H1 (cell line): ENCODE measurements around the gene SGMS1. TPM values are rescaled to one million over a fixed set of nuclear protein-coding genes. Genes with fewer than 3 reads are reported as not detected.

Experiments used
- CTCF ChIA-PET: fragments of 300-600 bp; sonication (Branson Sonifier 250); formaldehyde crosslinking; loops from one replicate; lab custom pipeline; 2021; ENCODE audit not compliant: partially characterized antibody; lab: Charles Lee
- POLR2A ChIA-PET: fragments of 300-600 bp; sonication (Branson Sonifier 250); formaldehyde crosslinking; loops from one replicate; lab custom pipeline; 2021; ENCODE audit warnings: inconsistent platforms; ENCODE audit not compliant: partially characterized antibody; lab: Charles Lee
- DNase-seq, 2 experiments: peaks; one replicate each; pipeline versions ENCODE4 v3.0.0 to v3.0.0-alpha.2; 2010 to 2022; ENCODE audit warnings: low spot score in 2 of 2, low read depth in 1 of 2, mixed read lengths in 1 of 2
- FAIRE-seq: peaks from 2 replicates; lab custom pipeline; 2011; peaks lifted over from hg19 to GRCh38; lab: Jason Lieb, UNC
- H2AFZ ChIP-seq: 2 replicates; pipeline ENCODE4 v1.8.1; 2012; ENCODE audit warnings: low read length, inconsistent platforms
- H2AK5ac ChIP-seq: 2 replicates; pipeline ENCODE4 v1.6.1; 2013; ENCODE audit warnings: low read depth, low read length
- H2BK120ac ChIP-seq: replicated peaks from 2 replicates; pipeline ENCODE3; 2013; ENCODE audit warnings: low read depth, low read length, inconsistent platforms
- H2BK12ac ChIP-seq: 2 replicates; pipeline ENCODE4 v1.6.1; 2013; ENCODE audit warnings: low read depth, low read length
- H2BK15ac ChIP-seq: 2 replicates; pipeline ENCODE4 v1.6.1; 2013; ENCODE audit warnings: low read length
- H2BK20ac ChIP-seq: 2 replicates; pipeline ENCODE4 v1.6.1; 2013; ENCODE audit warnings: low read length
- H2BK5ac ChIP-seq: 2 replicates; pipeline ENCODE4 v1.6.1; 2013; ENCODE audit warnings: low read depth, low read length
- H3K14ac ChIP-seq: 2 replicates; pipeline ENCODE4 v1.6.1; 2013; ENCODE audit warnings: inconsistent platforms; ENCODE audit not compliant: insufficient read length
- H3K18ac ChIP-seq: 2 replicates; pipeline ENCODE4 v1.6.1; 2013; ENCODE audit warnings: low read length; ENCODE audit errors: extremely low read depth
- H3K23ac ChIP-seq: 2 replicates; pipeline ENCODE4 v1.6.1; 2013; ENCODE audit warnings: inconsistent platforms; ENCODE audit not compliant: insufficient read length
- H3K23me2 ChIP-seq: 2 replicates; pipeline ENCODE4 v1.6.1; 2013; ENCODE audit warnings: low read depth, low read length
- H3K27ac ChIP-seq: 2 replicates; pipeline ENCODE4 v1.6.1; 2011; ENCODE audit warnings: low read depth, low read length, inconsistent platforms
- H3K27me3 ChIP-seq, 4 experiments: replicated peaks in 1 of 4; 1 replicate in 1 of 4; 2 replicates in 3 of 4; pipeline versions ENCODE4 v1.6.1 to v1.8.1; 2011 to 2013; ENCODE audit warnings: low read length in 3 of 4, mild to moderate bottlenecking in 3 of 4, inconsistent platforms in 2 of 4, mixed read lengths in 2 of 4, moderate library complexity in 1 of 4; ENCODE audit not compliant: control insufficient read depth in 3 of 4, insufficient read depth in 3 of 4; ENCODE audit errors: extremely low read depth in 1 of 4
- H3K36me3 ChIP-seq, 4 experiments: 2 replicates each; pipeline versions ENCODE4 v1.6.1 to v1.8.1; 2011 to 2013; ENCODE audit warnings: mild to moderate bottlenecking in 4 of 4, low read length in 3 of 4, moderate library complexity in 2 of 4, control low read depth in 1 of 4, inconsistent platforms in 1 of 4; ENCODE audit not compliant: insufficient read depth in 4 of 4, control insufficient read depth in 2 of 4
- H3K4ac ChIP-seq: replicated peaks from 2 replicates; pipeline ENCODE3; 2013; ENCODE audit warnings: low read length, low read depth, mixed read lengths, inconsistent platforms; ENCODE audit not compliant: insufficient read length
- H3K4me1 ChIP-seq, 4 experiments: replicated peaks in 1 of 4; 1 replicate in 1 of 4; 2 replicates in 3 of 4; pipeline versions ENCODE4 v1.6.1 to v1.8.1; 2011 to 2013; ENCODE audit warnings: low read length in 3 of 4, inconsistent platforms in 2 of 4, mixed read lengths in 1 of 4; ENCODE audit not compliant: insufficient read depth in 4 of 4, control insufficient read depth in 3 of 4
- H3K4me2 ChIP-seq, 2 experiments: 2 replicates each; pipeline versions ENCODE4 v1.6.1 to v1.8.1; 2011 to 2013; ENCODE audit warnings: low read depth in 2 of 2, low read length in 2 of 2, control low read depth in 1 of 2, inconsistent platforms in 1 of 2, mild to moderate bottlenecking in 1 of 2; ENCODE audit not compliant: insufficient read depth in 1 of 2
- H3K4me3 ChIP-seq, 4 experiments: fragments of 200-600, 300-600 bp in 1 of 4; sonication (generic), shearing (Covaris generic), sonication (Bioruptor Twin) in 1 of 4; 2 replicates each; pipeline versions ENCODE4 v1.5.1 to v1.8.1; 2011 to 2016; ENCODE audit warnings: low read length in 4 of 4, low read depth in 3 of 4, control low read depth in 2 of 4, inconsistent platforms in 2 of 4, mild to moderate bottlenecking in 2 of 4, mixed read lengths in 1 of 4, moderate library complexity in 1 of 4; ENCODE audit not compliant: insufficient read depth in 2 of 4; ENCODE audit errors: extremely low read depth in 1 of 4
- H3K56ac ChIP-seq: replicated peaks from 2 replicates; pipeline ENCODE3; 2013; ENCODE audit warnings: low read depth, mild to moderate bottlenecking, mixed read lengths, low read length, inconsistent platforms; ENCODE audit not compliant: insufficient read length
- H3K79me1 ChIP-seq: 2 replicates; pipeline ENCODE4 v1.6.1; 2013; ENCODE audit warnings: low read depth, low read length, control low read depth
- H3K79me2 ChIP-seq, 2 experiments: 2 replicates each; pipeline versions ENCODE4 v1.6.1 to v1.8.1; 2012 to 2013; ENCODE audit warnings: low read length in 2 of 2, mild to moderate bottlenecking in 2 of 2, inconsistent platforms in 1 of 2; ENCODE audit not compliant: insufficient read depth in 2 of 2, control insufficient read depth in 1 of 2
- H3K9ac ChIP-seq, 4 experiments: replicated peaks in 1 of 4; 1 replicate in 1 of 4; 2 replicates in 3 of 4; pipeline versions ENCODE4 v1.6.1 to v1.8.1; 2011 to 2013; ENCODE audit warnings: low read depth in 3 of 4, low read length in 3 of 4, control low read depth in 2 of 4, mild to moderate bottlenecking in 2 of 4, moderate library complexity in 2 of 4, inconsistent platforms in 1 of 4; ENCODE audit errors: extremely low read depth in 1 of 4
- H3K9me3 ChIP-seq, 2 experiments: 2 replicates each; pipeline versions ENCODE4 v1.6.1 to v1.8.1; 2012 to 2013; ENCODE audit warnings: mild to moderate bottlenecking in 2 of 2, moderate library complexity in 2 of 2, control low read depth in 1 of 2, inconsistent platforms in 1 of 2, low read depth in 1 of 2, low read length in 1 of 2, mixed read lengths in 1 of 2; ENCODE audit not compliant: insufficient read depth in 2 of 2
- H4K20me1 ChIP-seq, 2 experiments: replicated peaks in 1 of 2; 2 replicates each; pipeline versions ENCODE3 to v1.8.1; 2011 to 2013; ENCODE audit warnings: inconsistent platforms in 2 of 2, low read length in 2 of 2, mild to moderate bottlenecking in 1 of 2; ENCODE audit not compliant: insufficient read depth in 2 of 2, control insufficient read depth in 1 of 2
- H4K5ac ChIP-seq: 2 replicates; pipeline ENCODE4 v1.6.1; 2013; ENCODE audit warnings: low read length, low read depth, mixed read lengths, inconsistent platforms; ENCODE audit not compliant: insufficient read length
- H4K8ac ChIP-seq: 2 replicates; pipeline ENCODE4 v1.8.0; 2013; ENCODE audit warnings: mild to moderate bottlenecking, moderate library complexity, low read length, inconsistent platforms; ENCODE audit not compliant: insufficient read depth; ENCODE audit errors: extremely low read depth
- H4K91ac ChIP-seq: replicated peaks from 2 replicates; pipeline ENCODE3; 2013; ENCODE audit warnings: low read length, mixed read lengths, inconsistent platforms; ENCODE audit not compliant: insufficient read length
- ASH2L ChIP-seq: fragments of 200-600, 300-600 bp; sonication (generic); IDR thresholded peaks from one replicate; pipeline ENCODE4 v1.7.1; 2017; ENCODE audit warnings: low read length
- BCL11A ChIP-seq, 2 experiments: IDR thresholded peaks; one replicate each; pipeline ENCODE4 v1.6.1; 2011; ENCODE audit warnings: low read depth in 2 of 2, low read length in 2 of 2, mild to moderate bottlenecking in 2 of 2
- CEBPB ChIP-seq: IDR thresholded peaks from 2 replicates; pipeline ENCODE4 v1.6.1; 2012; ENCODE audit warnings: low read depth, low read length
- EGR1 ChIP-seq: IDR thresholded peaks from 2 replicates; pipeline ENCODE4 v1.6.1; 2011; ENCODE audit warnings: low read depth, low read length, borderline replicate concordance
- KDM5A ChIP-seq: fragments of 200-600 bp; IDR thresholded peaks from 2 replicates; pipeline ENCODE4 v1.7.1; 2012; ENCODE audit warnings: mild to moderate bottlenecking, low read length, inconsistent platforms, mixed read lengths
- MAFK ChIP-seq: IDR thresholded peaks from 2 replicates; pipeline ENCODE4 v1.6.1; 2012; ENCODE audit warnings: low read depth, mild to moderate bottlenecking, improper control_type of control experiment, low read length
- PHF8 ChIP-seq: fragments of 200-600 bp; sonication (generic); conservative IDR thresholded peaks from 2 replicates; pipeline ENCODE4 v1.7.1; 2012; ENCODE audit warnings: low read depth, mild to moderate bottlenecking, inconsistent platforms, low read length, moderate library complexity
- RNF2 ChIP-seq: fragments of 200-900, 300-1000 bp; sonication (generic); IDR thresholded peaks from 2 replicates; pipeline ENCODE4 v1.7.1; 2016; ENCODE audit warnings: borderline replicate concordance, low read depth, mild to moderate bottlenecking, antibody characterized with exemption, low read length; ENCODE audit not compliant: poor library complexity, severe bottlenecking; ENCODE audit errors: missing control alignments
- SAP30 ChIP-seq: fragments of 300-600 bp; sonication (generic); IDR thresholded peaks from 2 replicates; pipeline ENCODE4 v1.7.1; 2012; ENCODE audit warnings: low read length, moderate library complexity, mild to moderate bottlenecking, inconsistent platforms; ENCODE audit not compliant: insufficient read depth, insufficient replicate concordance
- SIN3A ChIP-seq, 2 experiments: IDR thresholded peaks in 1 of 2; conservative IDR thresholded peaks in 1 of 2; 2 replicates each; pipeline ENCODE4 v1.6.1; 2011 to 2012; ENCODE audit warnings: low read length in 2 of 2, improper control_type of control experiment in 1 of 2, low read depth in 1 of 2, mild to moderate bottlenecking in 1 of 2
- WGBS, 2 experiments: shearing (Covaris generic) in 1 of 2; methylation state at CpG; one replicate each; pipeline versions ENCODE4 v1.1.6 to v1.1.7; 2013 to 2015; ENCODE audit warnings: low lambda C conversion rate in 2 of 2, mixed read lengths in 2 of 2, inconsistent platforms in 1 of 2, low coverage in 1 of 2, missing lambda C conversion rate in 1 of 2; ENCODE audit not compliant: insufficient replicate concordance in 2 of 2, insufficient coverage in 1 of 2, insufficient read length in 1 of 2; ENCODE audit errors: extremely low coverage in 1 of 2, missing lambda C conversion rate in 1 of 2; 5-methylcytosine and 5-hydroxymethylcytosine counted together
- polyA plus RNA-seq, 7 experiments: library from polyadenylated mRNA; depleted of rRNA in 3 of 7; stranded (reverse) in 5 of 7; unstranded in 2 of 7; fragments of >200 nt in 5 of 7; fragments of 200-250 nt in 2 of 7; gene quantifications; 1 replicate in 5 of 7; 2 replicates in 1 of 7; 4 replicates in 1 of 7; pipeline versions ENCODE4 v1.2.1 to v1.2.3, GENCODE V29; 2011 to 2013; ENCODE audit warnings: missing spikeins in 2 of 7, mixed read lengths in 2 of 7
- total RNA-seq: library from RNA; stranded (reverse); fragmentation: NEBNext Ultra II Directional; extraction: Animal tissue kit (Norgen Biotek cat#: 25700); gene quantifications from 2 replicates; pipeline ENCODE4 v1.2.1, GENCODE V29; 2021
- TF ChIP-seq, protein P1 (sequence below), 3 experiments: IDR thresholded peaks; 1 replicate in 2 of 3; 2 replicates in 1 of 3; pipeline versions ENCODE4 v1.5.1 to v1.6.1; 2011; ENCODE audit warnings: low read length in 3 of 3, mild to moderate bottlenecking in 3 of 3, inconsistent platforms in 2 of 3, low read depth in 1 of 3, moderate library complexity in 1 of 3; ENCODE audit not compliant: insufficient read depth in 1 of 3; ENCODE audit errors: control extremely low read depth in 1 of 3

Gene SGMS1
- total and polyA plus RNA-seq, 2 of the 8 experiments (the other 6 are each of a cell fraction or from before 2014, with no cell fraction given): 6.0 to 15.6 TPM

DNA sequence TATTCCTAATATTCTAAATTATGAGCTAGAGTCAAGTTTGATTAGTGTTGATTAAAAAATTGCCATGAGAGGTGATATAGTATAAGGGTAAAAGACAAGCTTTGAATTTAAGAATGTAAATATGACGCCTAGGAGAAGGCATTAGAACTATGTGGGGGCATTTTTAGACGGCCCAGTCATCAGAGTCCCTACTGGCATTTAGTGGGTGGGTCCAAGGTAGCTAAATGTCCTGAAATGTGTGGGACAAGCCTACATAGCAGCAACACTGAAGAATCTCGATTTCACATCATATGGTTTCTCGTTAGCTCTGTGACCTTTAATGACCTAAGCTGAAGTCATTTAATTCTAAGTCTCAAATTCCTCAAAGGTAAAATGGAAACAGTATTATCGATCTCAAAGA lies 133.5 kb downstream of the SGMS1 start:
- H3K9ac ChIP-seq: no peak overlapping the region
- H3K14ac ChIP-seq: no peak overlapping the region
- H3K27ac ChIP-seq: no peak overlapping the region
- H2BK120ac ChIP-seq: no peak overlapping the region
- ChIA-PET POLR2A (no interaction called here), CTCF (no interaction called here)
- H3K79me2 ChIP-seq: peaks cover 0 to 11% of the 10 kb centered on the region in 2 experiments; a peak in 1 of 4 replicates
- H4K91ac ChIP-seq: no peak overlapping the region
- H4K20me1 ChIP-seq: no peaks in the 10 kb centered on the region
- no peak overlapping the region for H2BK5ac ChIP-seq
- no peaks in the 10 kb centered on the region for H3K23me2 ChIP-seq
- H2AK5ac ChIP-seq: no peak overlapping the region
- H3K4me2 ChIP-seq: no peak overlapping the region
- H3K4me1 ChIP-seq: no peaks in the 10 kb centered on the region
- H2BK15ac ChIP-seq: no peak overlapping the region
- no peak overlapping the region for H2BK12ac ChIP-seq
- no peak overlapping the region for H3K18ac ChIP-seq
- no peak overlapping the region for H2AFZ ChIP-seq
- no peak overlapping the region for H4K5ac ChIP-seq
- H3K27me3 ChIP-seq: peaks cover 0 to 1% (median 0%) of the 10 kb centered on the region in 4 experiments; a peak in 1 of 7 replicates
- no peaks in the 10 kb centered on the region for H3K36me3 ChIP-seq
- FAIRE-seq (no peak), DNase-seq (no peak)
- H3K4me3 ChIP-seq: no peak overlapping the region
- no peak overlapping the region for H3K4ac ChIP-seq
- 91% methylated on average over 5 of the region's 5 CpGs; no CpG with 5 or more reads in 1 of the 2 experiments for WGBS, 2 experiments
- no peak overlapping the region for H3K23ac ChIP-seq
- no peaks in the 10 kb centered on the region for H3K9me3 ChIP-seq
- H4K8ac ChIP-seq: no peak overlapping the region
- no peak overlapping the region for H3K56ac ChIP-seq
- H3K79me1 ChIP-seq: peaks cover 2% of the 10 kb centered on the region; the same call in 1 of the 2 replicates
- H2BK20ac ChIP-seq: no peak overlapping the region
- no peak for TF ChIP-seq SIN3A (conservative IDR thresholded peaks at IDR 0.05 in 1 of 2, IDR thresholded peaks at IDR 0.05 in 1 of 2; ENCODE audit: low read depth in 1 of 2, low read length in 2 of 2)
- TF ChIP-seq, protein P1, sequence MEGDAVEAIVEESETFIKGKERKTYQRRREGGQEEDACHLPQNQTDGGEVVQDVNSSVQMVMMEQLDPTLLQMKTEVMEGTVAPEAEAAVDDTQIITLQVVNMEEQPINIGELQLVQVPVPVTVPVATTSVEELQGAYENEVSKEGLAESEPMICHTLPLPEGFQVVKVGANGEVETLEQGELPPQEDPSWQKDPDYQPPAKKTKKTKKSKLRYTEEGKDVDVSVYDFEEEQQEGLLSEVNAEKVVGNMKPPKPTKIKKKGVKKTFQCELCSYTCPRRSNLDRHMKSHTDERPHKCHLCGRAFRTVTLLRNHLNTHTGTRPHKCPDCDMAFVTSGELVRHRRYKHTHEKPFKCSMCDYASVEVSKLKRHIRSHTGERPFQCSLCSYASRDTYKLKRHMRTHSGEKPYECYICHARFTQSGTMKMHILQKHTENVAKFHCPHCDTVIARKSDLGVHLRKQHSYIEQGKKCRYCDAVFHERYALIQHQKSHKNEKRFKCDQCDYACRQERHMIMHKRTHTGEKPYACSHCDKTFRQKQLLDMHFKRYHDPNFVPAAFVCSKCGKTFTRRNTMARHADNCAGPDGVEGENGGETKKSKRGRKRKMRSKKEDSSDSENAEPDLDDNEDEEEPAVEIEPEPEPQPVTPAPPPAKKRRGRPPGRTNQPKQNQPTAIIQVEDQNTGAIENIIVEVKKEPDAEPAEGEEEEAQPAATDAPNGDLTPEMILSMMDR (IDR thresholded peaks at IDR 0.05; ENCODE audit: control extremely low read depth in 1 of 3, insufficient read depth in 1 of 3, low read depth in 1 of 3, low read length in 3 of 3): no peak
- TF ChIP-seq ASH2L: no peak
- TF ChIP-seq BCL11A (IDR thresholded peaks at IDR 0.05; ENCODE audit: low read depth in 2 of 2, low read length in 2 of 2): no peak
- no peak for TF ChIP-seq CEBPB
- TF ChIP-seq MAFK: no peak
- no peak for TF ChIP-seq SAP30
- no peak for TF ChIP-seq KDM5A
- no peak for TF ChIP-seq RNF2
- TF ChIP-seq PHF8: no peak
- no peak for TF ChIP-seq EGR1
